SU-DHL-6 (cell line): Measurements from ENCODE around the gene NTRK3.

Source experiments
- H2AFZ ChIP-seq: fragments of 200-600 bp; sonication (generic); 2 replicates; pipeline ENCODE4 v1.6.1; 2014; ENCODE audit warnings: low read depth, mild to moderate bottlenecking, moderate library complexity, mixed read lengths, antibody characterized with exemption, low read length; ENCODE audit not compliant: severe bottlenecking
- H3F3A ChIP-seq: fragments of 200-600 bp; shearing (Covaris generic); 2 replicates; pipeline ENCODE4 v1.6.0; 2016; ENCODE audit warnings: antibody characterized with exemption, mild to moderate bottlenecking; ENCODE audit not compliant: insufficient read depth
- H3K27ac ChIP-seq: fragments of 200-600 bp; sonication (generic); 2 replicates; pipeline ENCODE4 v1.5.1; 2016; ENCODE audit warnings: low read depth, mild to moderate bottlenecking, low read length, moderate library complexity, mixed read lengths
- H3K27me3 ChIP-seq: fragments of 200-600 bp; sonication (generic), shearing (Covaris generic); 2 replicates; pipeline ENCODE4 v1.6.0; 2014; ENCODE audit warnings: mild to moderate bottlenecking, low read length
- H3K36me3 ChIP-seq: fragments of 200-600 bp; sonication (generic); 2 replicates; pipeline ENCODE4 v1.6.1; 2014; ENCODE audit warnings: mild to moderate bottlenecking, low read length, mixed read lengths
- H3K4me2 ChIP-seq: fragments of 300-600, 200-600 bp; shearing (Covaris generic), sonication (generic); 2 replicates; pipeline ENCODE4 v1.6.0; 2014; ENCODE audit warnings: low read length, low read depth, mild to moderate bottlenecking; ENCODE audit not compliant: poor library complexity, severe bottlenecking
- H3K4me3 ChIP-seq: fragments of 200-600 bp; sonication (generic); 2 replicates; pipeline ENCODE4 v1.5.1; 2014; ENCODE audit warnings: antibody characterized with exemption, low read length, mild to moderate bottlenecking, mixed read lengths; ENCODE audit not compliant: insufficient read depth, poor library complexity, severe bottlenecking
- H3K79me2 ChIP-seq: fragments of 200-600 bp; sonication (generic); 2 replicates; pipeline ENCODE4 v1.6.1; 2014; ENCODE audit warnings: mild to moderate bottlenecking, low read length, moderate library complexity; ENCODE audit not compliant: insufficient read depth
- H3K9ac ChIP-seq: fragments of 200-600 bp; sonication (generic); 2 replicates; pipeline ENCODE4 v1.7.0; 2014; ENCODE audit warnings: mild to moderate bottlenecking, low read length
- H3K9me2 ChIP-seq: fragments of 200-600 bp; sonication (generic); replicated peaks from 2 replicates; pipeline ENCODE4 v1.6.1; 2014; ENCODE audit warnings: low read length; ENCODE audit not compliant: insufficient read depth
- H3K9me3 ChIP-seq: fragments of 200-600 bp; sonication (generic); 2 replicates; pipeline ENCODE4 v1.6.1; 2014; ENCODE audit warnings: low read length, mixed read lengths; ENCODE audit not compliant: insufficient read depth
- H4K20me1 ChIP-seq: fragments of 200-600 bp; sonication (generic); 2 replicates; pipeline ENCODE4 v1.6.1; 2014; ENCODE audit warnings: low read depth, mild to moderate bottlenecking, antibody characterized with exemption, low read length, moderate library complexity, mixed read lengths
- EZH2phosphoT487 ChIP-seq: fragments of 200-600 bp; sonication (generic), shearing (Covaris generic); conservative IDR thresholded peaks from 2 replicates; pipeline ENCODE4 v1.6.1; 2018; ENCODE audit warnings: mild to moderate bottlenecking, antibody characterized with exemption, low read length, moderate library complexity, mixed read lengths
- TF ChIP-seq, protein P1 (sequence below): fragments of 200-600 bp; sonication (generic); IDR thresholded peaks from one replicate; pipeline ENCODE4 v1.5.1; 2017; ENCODE audit warnings: antibody characterized with exemption, mild to moderate bottlenecking, low read length, moderate library complexity; ENCODE audit not compliant: insufficient read depth, poor library complexity, severe bottlenecking

The NTRK3 gene

DNA sequence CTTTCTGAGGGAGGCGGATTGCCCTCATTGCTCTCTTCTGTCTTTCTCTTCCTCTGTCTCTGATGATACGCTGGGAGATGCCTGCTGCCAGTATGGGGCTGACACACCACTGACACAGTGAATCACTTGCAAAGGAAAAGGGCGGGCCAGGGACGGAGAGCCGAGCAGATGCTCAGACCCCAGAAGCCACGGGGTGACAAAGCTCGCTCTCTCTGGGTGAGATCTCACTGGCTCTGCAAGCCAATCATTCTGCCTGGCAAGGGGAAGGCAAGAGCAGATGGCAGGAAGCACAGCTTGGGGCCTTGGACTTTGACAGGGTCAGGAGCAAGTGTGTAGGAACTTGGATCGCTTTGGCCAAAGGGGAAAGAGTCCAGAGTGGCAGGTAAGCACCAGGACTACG, 198.7 kb downstream of the NTRK3 start:
- Histone ChIP-seq H3K9ac (no peak overlapping the region), H3K27me3 (no peaks in the 10 kb centered on the region)

DNA sequence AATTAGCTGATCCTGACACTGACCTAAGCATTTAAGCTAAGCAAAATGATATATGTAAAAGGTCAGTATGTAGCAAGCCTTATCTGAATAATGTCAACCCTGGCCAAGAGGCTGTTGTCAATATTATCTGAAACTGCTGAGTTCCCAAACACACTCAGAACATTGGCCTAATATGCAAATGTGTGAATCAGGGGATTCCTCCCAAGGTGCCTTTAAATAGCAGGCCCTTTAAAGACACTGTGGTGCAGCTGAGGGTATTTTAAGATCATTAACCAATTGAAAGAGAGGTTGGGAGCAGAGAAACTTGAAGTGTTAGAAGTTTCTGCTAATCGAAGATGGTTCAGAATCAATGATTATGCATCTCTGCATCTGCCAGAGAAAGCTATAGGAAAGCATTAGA, 207.0 kb downstream of the NTRK3 start:
- Histone ChIP-seq H2AFZ (no peak overlapping the region), H3K27me3 (no peaks in the 10 kb centered on the region), H4K20me1 (no peaks in the 10 kb centered on the region), H3K36me3 (no peaks in the 10 kb centered on the region), H3K27ac (no peak overlapping the region), H3K4me3 (no peak overlapping the region), H3K79me2 (no peaks in the 10 kb centered on the region), H3F3A (no peaks in the 10 kb centered on the region), H3K9ac (no peak overlapping the region), H3K9me2 (no peaks in the 10 kb centered on the region), H3K9me3 (no peaks in the 10 kb centered on the region), H3K4me2 (no peak overlapping the region)
- no peak for TF ChIP-seq EZH2phosphoT487
- TF ChIP-seq, protein P1, sequence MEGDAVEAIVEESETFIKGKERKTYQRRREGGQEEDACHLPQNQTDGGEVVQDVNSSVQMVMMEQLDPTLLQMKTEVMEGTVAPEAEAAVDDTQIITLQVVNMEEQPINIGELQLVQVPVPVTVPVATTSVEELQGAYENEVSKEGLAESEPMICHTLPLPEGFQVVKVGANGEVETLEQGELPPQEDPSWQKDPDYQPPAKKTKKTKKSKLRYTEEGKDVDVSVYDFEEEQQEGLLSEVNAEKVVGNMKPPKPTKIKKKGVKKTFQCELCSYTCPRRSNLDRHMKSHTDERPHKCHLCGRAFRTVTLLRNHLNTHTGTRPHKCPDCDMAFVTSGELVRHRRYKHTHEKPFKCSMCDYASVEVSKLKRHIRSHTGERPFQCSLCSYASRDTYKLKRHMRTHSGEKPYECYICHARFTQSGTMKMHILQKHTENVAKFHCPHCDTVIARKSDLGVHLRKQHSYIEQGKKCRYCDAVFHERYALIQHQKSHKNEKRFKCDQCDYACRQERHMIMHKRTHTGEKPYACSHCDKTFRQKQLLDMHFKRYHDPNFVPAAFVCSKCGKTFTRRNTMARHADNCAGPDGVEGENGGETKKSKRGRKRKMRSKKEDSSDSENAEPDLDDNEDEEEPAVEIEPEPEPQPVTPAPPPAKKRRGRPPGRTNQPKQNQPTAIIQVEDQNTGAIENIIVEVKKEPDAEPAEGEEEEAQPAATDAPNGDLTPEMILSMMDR: no peak

More for the DNA sequence above, 198.7 kb downstream of the NTRK3 start:
- H3K4me3 ChIP-seq: no peak overlapping the region
- no peak overlapping the region for H3K27ac ChIP-seq
- no peak overlapping the region for H2AFZ ChIP-seq
- H3K9me3 ChIP-seq: no peaks in the 10 kb centered on the region
- TF ChIP-seq EZH2phosphoT487: no peak
- TF ChIP-seq, protein P1: no peak
- H3F3A ChIP-seq: no peaks in the 10 kb centered on the region
- no peaks in the 10 kb centered on the region for H3K36me3 ChIP-seq
- H3K9me2 ChIP-seq: no peaks in the 10 kb centered on the region
- H3K4me2 ChIP-seq: no peak overlapping the region
- H3K79me2 ChIP-seq: no peaks in the 10 kb centered on the region
- no peaks in the 10 kb centered on the region for H4K20me1 ChIP-seq

DNA sequence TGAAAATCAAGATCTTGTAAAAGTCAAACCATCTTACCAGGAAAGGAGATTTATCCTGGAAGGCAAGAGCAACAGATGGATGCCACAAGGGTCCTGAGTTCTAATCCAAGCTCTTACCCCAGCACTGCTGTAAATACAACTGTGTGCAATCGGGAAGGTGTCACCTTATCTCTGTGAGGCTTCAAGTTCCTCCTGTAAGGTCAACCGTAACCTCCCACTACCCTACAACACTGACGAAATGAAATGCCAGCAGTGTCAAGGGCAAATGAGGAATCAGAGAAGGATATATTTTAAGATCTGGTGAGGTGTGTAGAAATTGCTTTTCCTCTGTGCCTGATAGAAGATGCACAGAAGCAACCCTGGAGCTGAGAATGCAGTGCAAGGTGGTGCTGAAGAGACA, 207.8 kb downstream of the NTRK3 start:
- Histone ChIP-seq H3K9ac (no peak overlapping the region), H2AFZ (no peak overlapping the region), H4K20me1 (no peaks in the 10 kb centered on the region), H3K4me2 (no peak overlapping the region), H3K79me2 (no peaks in the 10 kb centered on the region), H3K36me3 (no peaks in the 10 kb centered on the region), H3F3A (no peaks in the 10 kb centered on the region), H3K27me3 (no peaks in the 10 kb centered on the region), H3K4me3 (no peak overlapping the region), H3K9me3 (no peaks in the 10 kb centered on the region), H3K27ac (no peak overlapping the region), H3K9me2 (no peaks in the 10 kb centered on the region)
- TF ChIP-seq EZH2phosphoT487: no peak
- TF ChIP-seq, protein P1: no peak
